HEK293 (cell line): Measurements from ENCODE around the gene SLPI.

Source experiments
- CTCF ChIA-PET: fragments of 350-600 bp; formaldehyde crosslinking; extraction: SDS; loops from one replicate; lab custom pipeline; 2021; ENCODE audit warnings: antibody characterized with exemption; lab: Yijun Ruan, JAX
- POLR2A ChIA-PET: fragments of 300-600 bp; formaldehyde crosslinking; extraction: SDS; loops from one replicate; lab custom pipeline; 2020; ENCODE audit warnings: antibody characterized with exemption, inconsistent platforms; lab: Yijun Ruan, JAX
- H3K27ac ChIP-seq: fragments of 200-500 bp; sonication (Bioruptor generic); 2 replicates; pipeline ENCODE4 v1.5.1; 2014; ENCODE audit warnings: low read depth, low read length, control low read depth, inconsistent platforms; ENCODE audit errors: extremely low read depth
- H3K36me3 ChIP-seq, 2 experiments: fragments of 200-500 bp in 1 of 2; sonication (Bioruptor generic) in 1 of 2; 1 replicate in 1 of 2; 2 replicates in 1 of 2; pipeline ENCODE4 v1.5.1; 2014 to 2017; ENCODE audit warnings: inconsistent platforms in 2 of 2, low read length in 2 of 2; ENCODE audit not compliant: control insufficient read depth in 2 of 2, insufficient read depth in 1 of 2
- H3K4me1 ChIP-seq: fragments of 200-500 bp; sonication (Bioruptor generic); 2 replicates; pipeline ENCODE4 v1.5.1; 2014; ENCODE audit warnings: mild to moderate bottlenecking, low read length, inconsistent platforms; ENCODE audit not compliant: control insufficient read depth, insufficient read depth
- H3K4me3 ChIP-seq: 2 replicates; pipeline ENCODE4 v1.5.1; 2011; ENCODE audit warnings: low read depth, mild to moderate bottlenecking, control low read depth, low read length, moderate library complexity
- H3K9me3 ChIP-seq: fragments of 200-500 bp; sonication (Bioruptor generic); 2 replicates; pipeline ENCODE4 v1.5.1; 2014; ENCODE audit warnings: low read depth, low read length, inconsistent platforms; ENCODE audit not compliant: control insufficient read depth, insufficient read depth
- CTCF ChIP-seq: fragments of 450-650 bp; formaldehyde crosslinking; IDR thresholded peaks from 2 replicates; pipeline ENCODE4 v1.5.1; 2016; ENCODE audit warnings: missing biosample characterization, missing genetic modification characterization
- GFI1B ChIP-seq: fragments of 450-650 bp; formaldehyde crosslinking; IDR thresholded peaks from 2 replicates; pipeline ENCODE4 v1.5.1; 2016; ENCODE audit warnings: missing biosample characterization, missing genetic modification characterization
- PRDM1 ChIP-seq: fragments of 450-650 bp; formaldehyde crosslinking; IDR thresholded peaks from 2 replicates; pipeline ENCODE4; 2016; ENCODE audit warnings: missing biosample characterization, missing genetic modification characterization
- SCRT1 ChIP-seq: fragments of 450-650 bp; formaldehyde crosslinking; IDR thresholded peaks from 2 replicates; pipeline ENCODE4 v1.5.1; 2016; ENCODE audit warnings: missing biosample characterization, missing genetic modification characterization, borderline replicate concordance
- YY1 ChIP-seq: fragments of 450-650 bp; formaldehyde crosslinking; IDR thresholded peaks from 2 replicates; pipeline ENCODE4 v1.5.1; 2018; ENCODE audit warnings: missing biosample characterization, missing genetic modification characterization
- ZBTB20 ChIP-seq: fragments of 450-650 bp; formaldehyde crosslinking; IDR thresholded peaks from 2 replicates; pipeline ENCODE4 v1.5.1; 2016; ENCODE audit warnings: missing biosample characterization, missing genetic modification characterization
- ZNF354C ChIP-seq: fragments of 450-650 bp; formaldehyde crosslinking; IDR thresholded peaks from 2 replicates; pipeline ENCODE4 v1.5.1; 2016; ENCODE audit warnings: missing biosample characterization, missing genetic modification characterization, low read depth, borderline replicate concordance
- ZNF561 ChIP-seq: fragments of 450-650 bp; IDR thresholded peaks from 2 replicates; pipeline ENCODE4 v1.5.1; 2018; ENCODE audit warnings: missing biosample characterization, missing genetic modification characterization, borderline replicate concordance
- ZNF585B ChIP-seq: fragments of 450-650 bp; formaldehyde crosslinking; IDR thresholded peaks from 2 replicates; pipeline ENCODE4 v1.5.1; 2016; ENCODE audit warnings: missing biosample characterization, missing genetic modification characterization
- ZNF600 ChIP-seq: fragments of 450-650 bp; formaldehyde crosslinking; IDR thresholded peaks from 2 replicates; pipeline ENCODE4 v1.5.1; 2016; ENCODE audit warnings: missing biosample characterization, missing genetic modification characterization
- ZNF629 ChIP-seq: fragments of 450-650 bp; formaldehyde crosslinking; IDR thresholded peaks from 2 replicates; pipeline ENCODE4 v1.5.1; 2017; ENCODE audit warnings: missing biosample characterization, missing genetic modification characterization
- ZNF645 ChIP-seq: fragments of 450-650 bp; formaldehyde crosslinking; IDR thresholded peaks from 2 replicates; pipeline ENCODE4; 2016; ENCODE audit warnings: missing biosample characterization, missing genetic modification characterization
- ZNF692 ChIP-seq: fragments of 450-650 bp; formaldehyde crosslinking; IDR thresholded peaks from 2 replicates; pipeline ENCODE4 v1.5.1; 2016; ENCODE audit warnings: missing biosample characterization, missing genetic modification characterization
- TF ChIP-seq, protein P1 (sequence below): fragments of 450-650 bp; formaldehyde crosslinking; IDR thresholded peaks from 2 replicates; pipeline ENCODE4 v1.5.1; 2016; ENCODE audit warnings: missing biosample characterization, missing genetic modification characterization, low read depth
- TF ChIP-seq, protein P2 (sequence below): fragments of 450-650 bp; formaldehyde crosslinking; IDR thresholded peaks from 2 replicates; pipeline ENCODE4 v1.5.1; 2016; ENCODE audit warnings: missing biosample characterization, missing genetic modification characterization
- TF ChIP-seq, protein P3 (sequence below): fragments of 450-650 bp; formaldehyde crosslinking; IDR thresholded peaks from 2 replicates; pipeline ENCODE4 v1.5.1; 2017; ENCODE audit warnings: missing biosample characterization, missing genetic modification characterization
- TF ChIP-seq, protein P4 (sequence below): fragments of 450-650 bp; formaldehyde crosslinking; IDR thresholded peaks from 2 replicates; pipeline ENCODE4 v1.5.1; 2016; ENCODE audit warnings: missing biosample characterization, missing genetic modification characterization
- TF ChIP-seq, protein P5 (sequence below): fragments of 450-650 bp; formaldehyde crosslinking; IDR thresholded peaks from 2 replicates; pipeline ENCODE4 v1.5.1; 2017; ENCODE audit warnings: missing biosample characterization, missing genetic modification characterization

SLPI gene

GRCh38 chr20:45291526-45291925 is 37.2 kb upstream of the SLPI start:
- ChIA-PET POLR2A (no interaction called here), CTCF (interaction anchor here (0.7 to 5.9 kb wide), 33 partner anchors 9 to 561 kb away, joined by 3 to 58 read pairs (median 7); partner anchors contain the start of gene SLPI)
- TF ChIP-seq, protein P1, sequence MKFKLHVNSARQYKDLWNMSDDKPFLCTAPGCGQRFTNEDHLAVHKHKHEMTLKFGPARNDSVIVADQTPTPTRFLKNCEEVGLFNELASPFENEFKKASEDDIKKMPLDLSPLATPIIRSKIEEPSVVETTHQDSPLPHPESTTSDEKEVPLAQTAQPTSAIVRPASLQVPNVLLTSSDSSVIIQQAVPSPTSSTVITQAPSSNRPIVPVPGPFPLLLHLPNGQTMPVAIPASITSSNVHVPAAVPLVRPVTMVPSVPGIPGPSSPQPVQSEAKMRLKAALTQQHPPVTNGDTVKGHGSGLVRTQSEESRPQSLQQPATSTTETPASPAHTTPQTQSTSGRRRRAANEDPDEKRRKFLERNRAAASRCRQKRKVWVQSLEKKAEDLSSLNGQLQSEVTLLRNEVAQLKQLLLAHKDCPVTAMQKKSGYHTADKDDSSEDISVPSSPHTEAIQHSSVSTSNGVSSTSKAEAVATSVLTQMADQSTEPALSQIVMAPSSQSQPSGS: no peak
- TF ChIP-seq, protein P2, sequence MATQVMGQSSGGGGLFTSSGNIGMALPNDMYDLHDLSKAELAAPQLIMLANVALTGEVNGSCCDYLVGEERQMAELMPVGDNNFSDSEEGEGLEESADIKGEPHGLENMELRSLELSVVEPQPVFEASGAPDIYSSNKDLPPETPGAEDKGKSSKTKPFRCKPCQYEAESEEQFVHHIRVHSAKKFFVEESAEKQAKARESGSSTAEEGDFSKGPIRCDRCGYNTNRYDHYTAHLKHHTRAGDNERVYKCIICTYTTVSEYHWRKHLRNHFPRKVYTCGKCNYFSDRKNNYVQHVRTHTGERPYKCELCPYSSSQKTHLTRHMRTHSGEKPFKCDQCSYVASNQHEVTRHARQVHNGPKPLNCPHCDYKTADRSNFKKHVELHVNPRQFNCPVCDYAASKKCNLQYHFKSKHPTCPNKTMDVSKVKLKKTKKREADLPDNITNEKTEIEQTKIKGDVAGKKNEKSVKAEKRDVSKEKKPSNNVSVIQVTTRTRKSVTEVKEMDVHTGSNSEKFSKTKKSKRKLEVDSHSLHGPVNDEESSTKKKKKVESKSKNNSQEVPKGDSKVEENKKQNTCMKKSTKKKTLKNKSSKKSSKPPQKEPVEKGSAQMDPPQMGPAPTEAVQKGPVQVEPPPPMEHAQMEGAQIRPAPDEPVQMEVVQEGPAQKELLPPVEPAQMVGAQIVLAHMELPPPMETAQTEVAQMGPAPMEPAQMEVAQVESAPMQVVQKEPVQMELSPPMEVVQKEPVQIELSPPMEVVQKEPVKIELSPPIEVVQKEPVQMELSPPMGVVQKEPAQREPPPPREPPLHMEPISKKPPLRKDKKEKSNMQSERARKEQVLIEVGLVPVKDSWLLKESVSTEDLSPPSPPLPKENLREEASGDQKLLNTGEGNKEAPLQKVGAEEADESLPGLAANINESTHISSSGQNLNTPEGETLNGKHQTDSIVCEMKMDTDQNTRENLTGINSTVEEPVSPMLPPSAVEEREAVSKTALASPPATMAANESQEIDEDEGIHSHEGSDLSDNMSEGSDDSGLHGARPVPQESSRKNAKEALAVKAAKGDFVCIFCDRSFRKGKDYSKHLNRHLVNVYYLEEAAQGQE (tag by site-specific recombination): no peak
- TF ChIP-seq YY1 (tag by site-specific recombination) (no peak), ZNF645 (tag by site-specific recombination) (no peak)
- Histone ChIP-seq H3K4me3 (no peak overlapping the region), H3K4me1 (no peaks in the 10 kb centered on the region), H3K36me3 (no peaks in the 10 kb centered on the region), H3K27ac (no peak overlapping the region), H3K9me3 (no peaks in the 10 kb centered on the region)

- H3K4me1 ChIP-seq: no peaks in the 10 kb centered on the region
- POLR2A ChIA-PET: no interaction called here
- H3K4me3 ChIP-seq: no peak overlapping the region
- H3K27ac ChIP-seq: no peak overlapping the region
- no peaks in the 10 kb centered on the region for H3K36me3 ChIP-seq
- no peaks in the 10 kb centered on the region for H3K9me3 ChIP-seq
- CTCF ChIA-PET: interaction anchor here (0.5 to 5.9 kb wide), 51 partner anchors 9 to 1410 kb away, joined by 3 to 58 read pairs (median 5); partner anchors contain the start of genes SLPI and WFDC12
- TF ChIP-seq, protein P3, sequence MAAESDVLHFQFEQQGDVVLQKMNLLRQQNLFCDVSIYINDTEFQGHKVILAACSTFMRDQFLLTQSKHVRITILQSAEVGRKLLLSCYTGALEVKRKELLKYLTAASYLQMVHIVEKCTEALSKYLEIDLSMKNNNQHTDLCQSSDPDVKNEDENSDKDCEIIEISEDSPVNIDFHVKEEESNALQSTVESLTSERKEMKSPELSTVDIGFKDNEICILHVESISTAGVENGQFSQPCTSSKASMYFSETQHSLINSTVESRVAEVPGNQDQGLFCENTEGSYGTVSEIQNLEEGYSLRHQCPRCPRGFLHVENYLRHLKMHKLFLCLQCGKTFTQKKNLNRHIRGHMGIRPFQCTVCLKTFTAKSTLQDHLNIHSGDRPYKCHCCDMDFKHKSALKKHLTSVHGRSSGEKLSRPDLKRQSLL (tag by site-specific recombination): peak; percentile 86
- TF ChIP-seq ZNF354C (tag by site-specific recombination) (no peak), ZNF629 (tag by site-specific recombination) (no peak), ZBTB20 (tag by site-specific recombination) (no peak), ZNF561 (tag by site-specific recombination) (no peak), GFI1B (peak; percentile 75), ZNF585B (tag by site-specific recombination) (no peak), PRDM1 (tag by site-specific recombination) (peak; percentile 91), ZNF600 (tag by site-specific recombination) (peak; percentile 75), ZNF692 (tag by site-specific recombination) (0 out of 2 replicates have a peak, but pooled peaks have one; percentile 32), SCRT1 (no peak), CTCF (peak; percentile 79)
- TF ChIP-seq, protein P4, sequence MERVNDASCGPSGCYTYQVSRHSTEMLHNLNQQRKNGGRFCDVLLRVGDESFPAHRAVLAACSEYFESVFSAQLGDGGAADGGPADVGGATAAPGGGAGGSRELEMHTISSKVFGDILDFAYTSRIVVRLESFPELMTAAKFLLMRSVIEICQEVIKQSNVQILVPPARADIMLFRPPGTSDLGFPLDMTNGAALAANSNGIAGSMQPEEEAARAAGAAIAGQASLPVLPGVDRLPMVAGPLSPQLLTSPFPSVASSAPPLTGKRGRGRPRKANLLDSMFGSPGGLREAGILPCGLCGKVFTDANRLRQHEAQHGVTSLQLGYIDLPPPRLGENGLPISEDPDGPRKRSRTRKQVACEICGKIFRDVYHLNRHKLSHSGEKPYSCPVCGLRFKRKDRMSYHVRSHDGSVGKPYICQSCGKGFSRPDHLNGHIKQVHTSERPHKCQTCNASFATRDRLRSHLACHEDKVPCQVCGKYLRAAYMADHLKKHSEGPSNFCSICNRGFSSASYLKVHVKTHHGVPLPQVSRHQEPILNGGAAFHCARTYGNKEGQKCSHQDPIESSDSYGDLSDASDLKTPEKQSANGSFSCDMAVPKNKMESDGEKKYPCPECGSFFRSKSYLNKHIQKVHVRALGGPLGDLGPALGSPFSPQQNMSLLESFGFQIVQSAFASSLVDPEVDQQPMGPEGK (tag by site-specific recombination): no peak
- TF ChIP-seq, protein P5, sequence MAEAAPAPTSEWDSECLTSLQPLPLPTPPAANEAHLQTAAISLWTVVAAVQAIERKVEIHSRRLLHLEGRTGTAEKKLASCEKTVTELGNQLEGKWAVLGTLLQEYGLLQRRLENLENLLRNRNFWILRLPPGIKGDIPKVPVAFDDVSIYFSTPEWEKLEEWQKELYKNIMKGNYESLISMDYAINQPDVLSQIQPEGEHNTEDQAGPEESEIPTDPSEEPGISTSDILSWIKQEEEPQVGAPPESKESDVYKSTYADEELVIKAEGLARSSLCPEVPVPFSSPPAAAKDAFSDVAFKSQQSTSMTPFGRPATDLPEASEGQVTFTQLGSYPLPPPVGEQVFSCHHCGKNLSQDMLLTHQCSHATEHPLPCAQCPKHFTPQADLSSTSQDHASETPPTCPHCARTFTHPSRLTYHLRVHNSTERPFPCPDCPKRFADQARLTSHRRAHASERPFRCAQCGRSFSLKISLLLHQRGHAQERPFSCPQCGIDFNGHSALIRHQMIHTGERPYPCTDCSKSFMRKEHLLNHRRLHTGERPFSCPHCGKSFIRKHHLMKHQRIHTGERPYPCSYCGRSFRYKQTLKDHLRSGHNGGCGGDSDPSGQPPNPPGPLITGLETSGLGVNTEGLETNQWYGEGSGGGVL (tag by site-specific recombination): no peak
These were observed 36.5 kb upstream of the SLPI start for GRCh38 chr20:45290677-45291355.
